GM12864 (cell line): ENCODE data around the gene MMEL1.

Experiments
- DNase-seq: peaks from one replicate; pipeline ENCODE4 v3.0.0-alpha.2; 2011; ENCODE audit warnings: low read depth
- H3K4me3 ChIP-seq: 2 replicates; pipeline ENCODE4 v1.5.1; 2011; ENCODE audit warnings: mild to moderate bottlenecking, low read depth, low read length, control low read depth
- CTCF ChIP-seq: IDR thresholded peaks from 2 replicates; pipeline ENCODE4 v1.5.1; 2011; ENCODE audit warnings: low read depth, mild to moderate bottlenecking, moderate library complexity, low read length, control low read depth, inconsistent platforms; ENCODE audit errors: missing control alignments

Gene MMEL1

GRCh38 chr1:2567083-2567679 lies 65.6 kb downstream of the MMEL1 start:
- no peak overlapping the region for H3K4me3 ChIP-seq
- no peak for TF ChIP-seq CTCF
- DNase-seq = no peak

- DNase-seq = no peak
- no peak for TF ChIP-seq CTCF
- H3K4me3 ChIP-seq = no peak overlapping the region
Measured at GRCh38 chr1:2566101-2567045, 66.4 kb downstream of the MMEL1 start.

GRCh38 chr1:2564815-2565374 lies 67.9 kb downstream of the MMEL1 start:
- DNase-seq = no peak
- H3K4me3 ChIP-seq = no peak overlapping the region
- TF ChIP-seq CTCF = no peak

GRCh38 chr1:2564006-2564814 lies 68.6 kb downstream of the MMEL1 start:
- DNase-seq = no peak
- no peak overlapping the region for H3K4me3 ChIP-seq
- no peak for TF ChIP-seq CTCF

- no peak for DNase-seq
- TF ChIP-seq CTCF = no peak
- no peak overlapping the region for H3K4me3 ChIP-seq
Measured at GRCh38 chr1:2563205-2563604, 69.6 kb downstream of the MMEL1 start.

GRCh38 chr1:2561898-2562895 lies 70.6 kb downstream of the MMEL1 start:
- H3K4me3 ChIP-seq = no peak overlapping the region
- DNase-seq = no peak
- TF ChIP-seq CTCF = peak; percentile 71
